DMS114 treated with DMSO at 0.1 percent for 48 hours (cell line): ENCODE measurements around the gene TNIK.
"Not testable (repeated sequence)": the region's sequence is repeated elsewhere in the genome, so short reads cannot be mapped to it uniquely, and the experiment has no call there.

ENCODE experiments used
- DNase-seq: peaks from one replicate; lab custom pipeline; 2025; ENCODE audit not compliant: unreplicated experiment; lab: John Stamatoyannopoulos, UW

The TNIK gene

GRCh38 chr3:171388527-171388926 is 71.7 kb downstream of the TNIK start:
- DNase-seq: no peak

GRCh38 chr3:171387062-171387461 is 73.1 kb downstream of the TNIK start:
- no peak for DNase-seq

- DNase-seq: no peak
Observed at GRCh38 chr3:171385086-171385485, 75.1 kb downstream of the TNIK start.

DNA sequence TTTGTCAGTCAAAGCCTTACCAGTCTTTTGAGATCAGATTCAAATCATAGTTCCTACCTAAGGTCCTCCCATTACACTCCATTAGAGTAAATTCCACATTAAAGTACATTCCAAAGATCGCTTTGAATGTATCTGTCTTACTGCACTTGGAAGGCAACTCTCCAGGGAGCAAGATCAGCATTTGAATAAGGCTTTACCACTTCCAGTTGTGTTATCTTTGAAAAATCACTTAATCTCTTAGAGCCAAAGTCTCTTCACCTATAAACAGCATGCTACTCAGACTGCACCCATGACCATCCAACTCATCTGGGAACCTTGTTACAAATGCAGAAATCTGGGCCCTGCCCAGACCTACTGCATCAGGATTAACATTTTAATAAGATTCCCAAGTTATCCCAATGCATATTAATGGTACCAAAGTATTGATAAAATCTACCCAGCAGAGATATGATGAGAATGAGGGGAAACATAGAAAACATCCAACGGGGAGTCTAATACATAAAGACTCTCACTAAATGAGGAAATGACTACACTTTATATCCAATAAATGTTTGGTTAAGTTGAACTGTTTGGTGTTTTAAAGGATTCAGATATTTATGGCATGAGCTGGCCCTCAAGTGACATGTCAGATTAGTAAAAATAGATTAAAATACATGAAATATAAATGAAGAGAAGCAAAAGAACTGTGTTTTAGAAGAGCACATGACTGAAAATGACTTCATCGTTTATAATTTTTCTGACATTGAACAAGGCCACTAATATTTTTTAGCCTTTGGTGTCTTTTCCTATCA is 75.9 kb downstream of the TNIK start:
- no peak for DNase-seq

DNA sequence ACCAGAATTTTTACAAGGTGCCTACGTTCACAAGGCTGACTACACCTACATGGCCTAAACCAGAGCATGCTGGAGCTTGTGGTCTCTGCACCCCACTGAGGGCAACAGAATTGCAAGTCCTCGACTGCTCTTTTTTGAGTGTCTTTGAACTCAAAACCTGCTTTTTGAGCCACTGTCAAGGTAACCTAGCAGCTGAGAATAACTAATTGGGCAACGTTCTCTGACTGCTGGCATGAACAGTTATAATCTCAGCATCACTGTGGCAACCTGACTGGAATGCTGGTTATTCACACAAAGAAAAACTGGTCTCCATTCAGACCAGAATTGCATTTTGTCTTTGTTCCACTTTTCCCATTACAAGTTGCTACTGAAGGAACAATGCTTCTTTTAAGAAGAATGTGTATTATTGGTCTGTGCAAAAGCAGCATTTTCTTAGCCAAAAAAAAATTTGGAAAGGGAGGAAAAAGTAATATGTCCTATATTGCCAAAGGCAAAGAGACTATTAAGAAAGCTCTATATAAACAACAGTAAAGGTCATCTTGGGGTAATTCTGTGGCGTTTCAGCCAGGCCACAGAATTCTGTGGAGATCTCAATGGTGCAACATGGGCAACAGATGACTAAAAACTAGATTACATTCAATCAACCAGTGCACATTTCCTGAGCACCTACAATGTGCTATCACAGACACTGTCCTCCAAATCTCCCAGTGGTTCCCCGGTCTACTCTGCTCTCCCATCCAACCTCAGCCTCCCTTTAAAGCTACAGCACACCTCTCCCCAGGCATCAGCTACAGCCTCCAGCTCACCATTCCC is 76.8 kb downstream of the TNIK start:
- no peak for DNase-seq

- not testable (repeated sequence) for DNase-seq
Observed at GRCh38 chr3:171382347-171382746, 77.9 kb downstream of the TNIK start.

DNA sequence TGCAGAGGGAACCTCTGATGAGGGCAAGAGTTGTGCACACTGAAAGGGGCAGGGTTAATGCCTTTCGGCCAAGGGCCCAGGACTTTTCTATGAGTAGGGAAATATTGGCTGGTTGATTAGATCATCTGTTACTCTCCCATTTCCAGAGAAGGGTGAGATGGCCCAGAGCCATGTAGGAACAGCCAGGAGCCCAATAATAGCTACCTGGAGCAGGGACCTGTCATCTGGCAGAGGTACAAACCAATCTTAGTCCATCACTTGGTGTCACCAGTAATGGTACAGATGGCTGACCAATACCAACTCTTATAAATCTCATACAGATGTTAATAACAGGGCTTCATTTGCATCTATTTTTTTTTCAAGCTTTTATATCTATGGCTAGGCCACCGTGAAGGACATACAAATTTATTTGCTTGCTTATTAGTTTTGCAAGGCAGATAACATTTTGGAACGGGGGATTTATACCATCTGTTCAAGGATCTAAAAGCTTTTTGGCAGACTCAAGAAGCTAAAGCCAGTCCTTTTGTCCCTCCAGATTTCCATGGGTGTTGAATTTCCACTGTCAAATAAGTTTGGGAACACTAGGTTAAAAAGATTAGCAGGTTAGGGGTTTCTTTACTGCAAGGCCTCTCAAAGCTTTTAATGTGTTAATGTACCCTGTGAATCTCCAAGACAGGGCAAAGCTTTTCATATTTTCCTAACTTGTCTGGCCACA is 79.3 kb downstream of the TNIK start:
- no peak for DNase-seq

DNA sequence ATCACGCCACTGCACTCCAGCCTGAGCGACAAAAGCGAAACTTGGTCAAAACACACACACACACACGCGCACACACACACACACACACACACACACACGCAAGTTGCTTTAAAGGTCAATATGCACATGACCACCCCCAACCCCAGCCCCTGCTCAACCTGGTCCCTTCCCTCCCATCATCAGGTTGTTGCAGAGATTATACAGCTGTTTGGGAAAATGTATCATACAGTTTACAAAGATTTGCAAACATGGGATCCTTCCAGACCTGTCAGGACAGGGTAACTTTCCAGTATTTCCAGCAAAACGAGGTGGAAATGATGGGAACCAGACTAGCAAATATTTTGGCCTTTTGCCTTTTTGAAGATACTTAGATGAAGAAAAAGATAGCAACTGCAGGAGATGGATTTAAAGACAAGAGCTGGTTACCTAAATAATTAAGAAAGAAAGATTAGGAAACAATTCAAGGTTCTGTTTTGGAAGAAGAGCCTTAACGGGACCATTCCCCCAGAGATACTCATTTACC is 80.2 kb downstream of the TNIK start:
- no peak for DNase-seq

GRCh38 chr3:171379281-171379680 is 80.9 kb downstream of the TNIK start:
- DNase-seq: no peak

- no peak for DNase-seq
Observed at GRCh38 chr3:171378586-171378985, 81.6 kb downstream of the TNIK start.

GRCh38 chr3:171377859-171378258 is 82.3 kb downstream of the TNIK start:
- no peak for DNase-seq

DNA sequence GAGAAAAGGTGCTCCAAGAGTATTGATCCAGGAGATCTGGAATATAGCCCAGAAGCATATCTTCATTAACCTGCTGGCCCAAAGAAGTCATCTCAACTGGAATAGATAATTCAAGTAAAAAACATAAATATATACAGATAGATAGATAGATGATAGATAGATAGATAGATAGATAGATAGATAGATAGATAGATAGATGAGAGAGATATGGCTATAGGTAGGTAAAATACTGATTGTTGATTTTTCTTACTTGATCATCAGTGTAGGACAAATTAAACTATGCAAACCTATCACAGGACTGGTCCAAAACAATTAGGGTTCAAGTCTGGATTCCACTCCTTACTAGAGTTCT is 83.6 kb downstream of the TNIK start:
- DNase-seq: no peak

DNA sequence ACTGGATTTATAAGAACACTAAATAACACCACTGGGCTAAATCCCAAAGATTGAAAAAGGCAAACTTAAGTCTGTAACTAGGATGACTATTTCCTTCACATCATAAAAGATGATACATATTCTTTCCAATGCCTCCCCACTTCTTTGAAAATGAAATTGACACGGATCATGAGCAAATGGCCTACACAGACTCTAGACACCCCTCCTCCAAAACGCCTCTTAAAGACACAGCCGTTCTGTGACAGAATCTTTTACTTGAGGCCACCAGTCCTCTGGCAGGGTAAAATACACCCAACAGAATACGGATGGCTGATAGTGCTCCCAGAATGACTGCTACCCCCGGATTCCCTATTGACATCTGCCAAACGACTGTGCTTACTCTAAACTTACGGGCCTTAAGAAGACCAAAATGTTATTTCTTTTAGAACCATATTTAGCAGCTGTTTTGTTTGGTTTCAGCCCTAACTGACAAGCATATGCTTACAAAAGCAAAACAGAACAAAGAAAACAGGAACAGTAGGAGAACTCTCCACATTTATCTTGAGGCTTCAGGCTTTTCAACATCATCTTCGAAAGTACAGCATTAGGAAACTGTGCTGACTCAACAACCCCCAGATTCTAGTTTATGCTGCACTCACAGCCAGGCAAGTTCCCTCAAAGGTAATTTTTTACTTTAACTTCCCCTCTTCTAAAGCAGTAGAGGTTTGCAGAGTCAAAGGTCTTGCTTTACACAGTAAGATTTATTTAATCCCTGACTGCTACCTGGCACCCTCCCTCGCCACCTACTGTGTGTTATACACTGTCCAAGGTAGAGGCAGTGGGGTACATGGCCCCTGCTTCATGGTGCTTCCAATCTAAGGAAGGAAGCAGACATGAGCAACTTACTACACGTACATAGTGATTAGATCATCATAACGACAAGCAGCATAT is 84.3 kb downstream of the TNIK start:
- no peak for DNase-seq

GRCh38 chr3:171374661-171375285 is 85.4 kb downstream of the TNIK start:
- no peak for DNase-seq

DNA sequence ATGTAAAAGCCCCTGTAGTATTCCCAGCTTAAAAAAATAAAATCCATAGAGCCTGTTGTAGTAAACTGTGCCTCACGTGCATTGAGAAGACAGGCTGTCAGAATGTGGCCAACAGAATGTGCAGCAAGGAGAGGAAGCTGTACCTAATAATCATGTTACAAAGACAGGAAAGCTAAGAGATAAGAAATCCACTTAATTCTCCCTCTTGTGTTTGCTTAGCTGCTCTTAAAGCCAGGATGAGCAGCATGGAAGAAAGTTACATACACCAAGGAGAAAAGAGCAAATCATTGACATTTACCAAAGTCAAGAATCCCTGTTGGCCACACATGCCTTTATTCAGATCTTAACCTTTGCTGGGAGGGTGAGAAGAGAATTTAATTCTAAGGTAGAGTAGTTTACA is 85.9 kb downstream of the TNIK start:
- no peak for DNase-seq

- no peak for DNase-seq
Observed at GRCh38 chr3:171373711-171374110, 86.5 kb downstream of the TNIK start.

DNA sequence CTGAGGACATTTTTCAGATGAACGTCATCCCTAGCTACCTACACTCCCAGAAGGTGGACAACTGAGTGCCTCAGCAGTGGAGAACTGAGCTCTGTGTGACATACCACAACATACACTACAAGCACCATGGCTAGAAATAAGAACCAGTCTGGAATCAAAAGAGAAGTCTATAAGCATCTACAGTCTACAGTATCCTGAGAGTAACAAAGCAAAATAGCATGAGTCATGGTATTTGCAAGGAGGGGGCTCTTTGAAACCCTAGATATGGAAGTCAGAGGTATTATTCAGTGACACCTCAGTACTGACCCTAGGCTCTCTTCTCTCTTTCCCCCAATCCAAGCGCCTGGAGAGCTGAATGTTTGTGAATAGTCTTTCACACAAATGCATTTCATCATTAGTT is 87.5 kb downstream of the TNIK start:
- DNase-seq: no peak

- DNase-seq: no peak
Observed at GRCh38 chr3:171371354-171371753, 88.9 kb downstream of the TNIK start.

GRCh38 chr3:171369156-171369555 is 91.0 kb downstream of the TNIK start:
- no peak for DNase-seq

DNA sequence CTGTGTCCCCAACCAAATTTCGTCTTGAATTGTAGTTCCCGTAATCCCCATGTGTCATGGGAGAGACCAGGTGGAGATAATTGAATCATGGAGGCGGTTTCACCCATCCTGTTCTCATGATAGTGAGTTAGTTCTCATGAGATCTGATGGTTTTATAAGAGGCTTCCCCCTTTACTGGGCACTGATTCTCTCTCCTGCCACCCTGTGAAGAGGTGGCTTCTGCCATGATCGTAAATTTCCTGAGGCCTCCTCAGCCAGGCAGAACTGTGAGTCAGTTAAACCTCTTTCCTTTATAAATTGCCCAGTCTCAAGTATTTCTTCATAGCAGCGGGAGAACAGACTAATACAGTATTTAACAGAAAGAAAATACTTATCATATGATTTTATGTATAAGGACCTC is 93.5 kb downstream of the TNIK start:
- not testable (repeated sequence) for DNase-seq
